Heart left ventricle (tissue), 13 donors: Measurements from ENCODE around the gene TCEAL3.

Source experiments
- POLR2A ChIP-seq, 2 donors: fragments of 450-650 bp; IDR thresholded peaks; one replicate each; pipeline ENCODE4 v1.6.1; 2017; ENCODE audit warnings: antibody characterized with exemption in 2 of 2, mild to moderate bottlenecking in 2 of 2, moderate library complexity in 2 of 2
- TF ChIP-seq, protein P1 (sequence below), 12 donors: fragments of 200-600 bp; sonication (generic) in 4 of 12; IDR thresholded peaks; one replicate each; pipeline versions ENCODE4 v1.5.0 to v1.8.0; 2018 to 2022; ENCODE audit warnings: antibody characterized with exemption in 12 of 12, mild to moderate bottlenecking in 5 of 12
- donor health status: ischemic (EF 13 %, LVEDD 7.1; RV severe dilation, severe dysfunction).
- donor health status: DM: no; HTN: yes; CAD: no.
- donor health status: DM: no; HTN: no; CAD: no.
- donor health status: ischemic (EF 25% LVEDD 6.9; RV normal size, moderate dysfunction).
- donor health status: ischemic (EF 25% LVEDD 5.7; RV mildly dilated, moderate dysfunction).
- donor health status: ischemic (EF 35%, LVEDD 5.7; RV mildly dilated, moderate dysfunction).
- donor health status: nonischemic (EF 11% LVEDD 7.7; RV severe dilation, severe dysfunction).
- donor health status: DM: yes; HTN: yes; CAD: no.
- donor health status: PGD.
- donor health status: ischemic (EF 29% LVEDD 5.4; RV normal size, mild dysfunction).
- donor health status: nonischemic (EF 23%, LVEDD 6.1; RV moderate dilation, normal function).

GRCh38 chrX:103651151-103651773 is 43.5 kb downstream of the TCEAL3 start:
- TF ChIP-seq, protein P1, sequence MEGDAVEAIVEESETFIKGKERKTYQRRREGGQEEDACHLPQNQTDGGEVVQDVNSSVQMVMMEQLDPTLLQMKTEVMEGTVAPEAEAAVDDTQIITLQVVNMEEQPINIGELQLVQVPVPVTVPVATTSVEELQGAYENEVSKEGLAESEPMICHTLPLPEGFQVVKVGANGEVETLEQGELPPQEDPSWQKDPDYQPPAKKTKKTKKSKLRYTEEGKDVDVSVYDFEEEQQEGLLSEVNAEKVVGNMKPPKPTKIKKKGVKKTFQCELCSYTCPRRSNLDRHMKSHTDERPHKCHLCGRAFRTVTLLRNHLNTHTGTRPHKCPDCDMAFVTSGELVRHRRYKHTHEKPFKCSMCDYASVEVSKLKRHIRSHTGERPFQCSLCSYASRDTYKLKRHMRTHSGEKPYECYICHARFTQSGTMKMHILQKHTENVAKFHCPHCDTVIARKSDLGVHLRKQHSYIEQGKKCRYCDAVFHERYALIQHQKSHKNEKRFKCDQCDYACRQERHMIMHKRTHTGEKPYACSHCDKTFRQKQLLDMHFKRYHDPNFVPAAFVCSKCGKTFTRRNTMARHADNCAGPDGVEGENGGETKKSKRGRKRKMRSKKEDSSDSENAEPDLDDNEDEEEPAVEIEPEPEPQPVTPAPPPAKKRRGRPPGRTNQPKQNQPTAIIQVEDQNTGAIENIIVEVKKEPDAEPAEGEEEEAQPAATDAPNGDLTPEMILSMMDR (IDR thresholded peaks at IDR 0.05), result no peak
- TF ChIP-seq POLR2A (IDR thresholded peaks at IDR 0.05), result no peak
